Stomach smooth muscle (tissue), 2 donors: ENCODE results near the gene HSFX2.
A peak's percentile ranks its signal among the peaks of the same experiment; 100 is the strongest.
"Not testable (repeated sequence)": the region's sequence is repeated elsewhere in the genome, so short reads cannot be mapped to it uniquely, and the experiment has no call there.

Experiments
- H3K27ac ChIP-seq: one replicate; pipeline ENCODE4 v1.7.0; 2013; ENCODE audit warnings: mild to moderate bottlenecking, low read length, inconsistent platforms
- H3K27me3 ChIP-seq, 2 donors: one replicate each; pipeline ENCODE4 v1.7.0; 2013; ENCODE audit warnings: low read length in 2 of 2; ENCODE audit not compliant: insufficient read depth in 2 of 2, control insufficient read depth in 1 of 2
- H3K36me3 ChIP-seq, 2 donors: one replicate each; pipeline ENCODE4 v1.7.0; 2013; ENCODE audit warnings: low read length in 2 of 2; ENCODE audit not compliant: control insufficient read depth in 2 of 2, insufficient read depth in 2 of 2
- H3K4me1 ChIP-seq: one replicate; pipeline ENCODE4 v1.7.0; 2013; ENCODE audit warnings: low read length; ENCODE audit not compliant: control insufficient read depth, insufficient read depth
- H3K4me3 ChIP-seq, 2 donors: one replicate each; pipeline ENCODE4 v1.7.0; 2013; ENCODE audit warnings: low read length in 2 of 2
- H3K9ac ChIP-seq, 2 donors: one replicate each; pipeline ENCODE4 v1.7.0; 2013; ENCODE audit warnings: low read length in 2 of 2, mild to moderate bottlenecking in 1 of 2
- H3K9me3 ChIP-seq, 2 donors: one replicate each; pipeline ENCODE4 v1.7.0; 2013; ENCODE audit warnings: low read length in 2 of 2; ENCODE audit not compliant: control insufficient read depth in 2 of 2
- donor health status: healthy.
- donor health status: Pancreatic carcinoma.

HSFX2 gene, protein sequence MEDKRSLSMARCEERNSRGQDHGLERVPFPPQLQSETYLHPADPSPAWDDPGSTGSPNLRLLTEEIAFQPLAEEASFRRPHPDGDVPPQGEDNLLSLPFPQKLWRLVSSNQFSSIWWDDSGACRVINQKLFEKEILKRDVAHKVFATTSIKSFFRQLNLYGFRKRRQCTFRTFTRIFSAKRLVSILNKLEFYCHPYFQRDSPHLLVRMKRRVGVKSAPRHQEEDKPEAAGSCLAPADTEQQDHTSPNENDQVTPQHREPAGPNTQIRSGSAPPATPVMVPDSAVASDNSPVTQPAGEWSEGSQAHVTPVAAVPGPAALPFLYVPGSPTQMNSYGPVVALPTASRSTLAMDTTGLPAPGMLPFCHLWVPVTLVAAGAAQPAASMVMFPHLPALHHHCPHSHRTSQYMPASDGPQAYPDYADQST

DNA sequence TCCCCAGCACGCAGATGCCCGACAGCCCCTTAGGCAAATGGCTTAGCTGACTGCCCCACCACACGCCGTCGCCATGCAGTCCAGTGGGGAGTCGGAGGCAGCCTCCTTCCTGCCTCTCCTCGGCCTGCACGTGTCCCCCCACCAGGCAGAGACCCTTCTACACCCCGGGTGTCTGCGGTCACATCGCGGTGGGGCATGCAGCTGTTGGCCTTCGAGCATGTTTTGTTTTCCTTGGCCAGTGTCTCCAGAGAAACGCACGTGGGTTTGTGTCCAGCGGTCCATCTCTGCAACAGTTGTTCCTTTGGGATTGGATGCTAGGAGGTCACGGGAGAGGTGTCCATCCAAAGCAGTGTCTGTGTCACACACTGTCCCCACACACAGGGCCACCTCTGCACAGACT is at the start of gene HSFX2:
Gene HSFX2, minus strand, starts transcription at position 101 of the 400 bp plus-strand sequence. CDS start 614 bp downstream, outside the sequence.
- not testable (repeated sequence) for H3K36me3 ChIP-seq, H3K9me3 ChIP-seq, H3K4me1 ChIP-seq, H3K27ac ChIP-seq, H3K27me3 ChIP-seq, H3K9ac ChIP-seq, H3K4me3 ChIP-seq

DNA sequence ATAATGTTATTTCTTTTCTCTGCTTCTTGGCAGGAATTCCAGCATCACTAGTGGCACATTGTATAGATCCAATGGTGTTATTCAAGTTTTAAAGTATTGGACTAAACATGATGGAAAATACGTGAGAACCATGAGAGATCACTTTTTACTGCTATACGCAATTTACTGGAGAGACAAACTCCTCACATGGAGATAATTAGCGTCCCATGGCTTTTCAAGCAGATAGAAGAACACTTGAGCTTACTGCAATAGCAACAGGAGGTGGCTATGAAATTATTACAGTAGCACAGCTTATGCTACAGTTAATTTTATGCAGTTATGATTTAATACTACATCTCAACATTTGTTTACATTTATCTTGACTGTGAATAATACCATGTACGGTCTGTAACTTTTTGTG is 48.4 kb upstream of the HSFX2 start:
- H3K27ac ChIP-seq: no peak overlapping the region
- H3K4me3 ChIP-seq: no peak overlapping the region
- H3K27me3 ChIP-seq: no peaks in the 10 kb centered on the region
- no peak overlapping the region for H3K9ac ChIP-seq
- H3K4me1 ChIP-seq: no peaks in the 10 kb centered on the region
- H3K36me3 ChIP-seq: no peaks in the 10 kb centered on the region
- peaks cover 0 to 2% of the 10 kb centered on the region in 2 donors for H3K9me3 ChIP-seq

DNA sequence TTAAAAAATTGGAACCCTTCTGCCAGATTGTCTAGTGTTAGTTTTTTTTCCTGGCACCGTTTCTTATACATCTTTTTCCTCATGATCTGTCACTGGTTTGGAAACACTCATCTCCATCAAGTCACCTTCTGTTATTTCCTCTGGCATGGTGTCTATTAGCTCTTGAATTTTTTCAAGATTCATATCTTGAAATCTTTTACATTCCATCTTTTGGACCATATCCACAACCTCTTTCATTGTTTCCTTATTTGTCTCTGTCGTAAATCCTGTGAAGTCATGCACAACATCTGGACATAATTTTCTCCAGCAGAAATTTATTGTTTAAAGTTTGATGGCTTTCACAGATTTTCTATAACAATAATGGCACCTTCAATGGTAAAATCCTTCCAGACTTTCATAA is 46.7 kb upstream of the HSFX2 start:
- Histone ChIP-seq H3K36me3 (no peaks in the 10 kb centered on the region), H3K27ac (no peak overlapping the region), H3K4me3 (no peak overlapping the region)

DNA sequence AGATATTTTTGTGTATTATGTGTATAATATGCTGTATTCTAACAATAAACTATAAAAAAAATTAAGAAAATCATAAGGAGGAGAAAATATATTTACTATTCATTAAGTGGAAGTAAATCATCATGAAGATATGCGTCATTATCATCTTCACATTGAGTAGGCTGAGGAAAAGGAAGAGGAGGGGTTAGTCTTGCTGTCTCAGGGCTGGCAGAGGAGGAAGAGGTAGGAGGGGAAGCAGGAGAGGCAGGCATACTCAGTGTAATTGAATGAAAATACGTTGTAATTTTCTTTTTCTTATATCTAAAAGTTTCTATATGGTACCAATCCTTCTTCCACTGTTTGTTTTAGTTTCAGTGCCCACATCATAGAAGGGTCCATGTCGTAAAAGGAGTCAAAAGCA is 46.3 kb upstream of the HSFX2 start:
- no peaks in the 10 kb centered on the region for H3K4me1 ChIP-seq
- H3K9ac ChIP-seq: no peak overlapping the region
- H3K27me3 ChIP-seq: no peaks in the 10 kb centered on the region
- no peak overlapping the region for H3K4me3 ChIP-seq
- no peak overlapping the region for H3K27ac ChIP-seq
- H3K36me3 ChIP-seq: no peaks in the 10 kb centered on the region
- peaks cover 0 to 2% of the 10 kb centered on the region in 2 donors for H3K9me3 ChIP-seq

More for the DNA sequence above, 46.7 kb upstream of the HSFX2 start:
- Histone ChIP-seq H3K4me1 (no peaks in the 10 kb centered on the region), H3K9me3 (peaks cover 0 to 2% of the 10 kb centered on the region in 2 donors), H3K9ac (no peak overlapping the region), H3K27me3 (no peaks in the 10 kb centered on the region)

DNA sequence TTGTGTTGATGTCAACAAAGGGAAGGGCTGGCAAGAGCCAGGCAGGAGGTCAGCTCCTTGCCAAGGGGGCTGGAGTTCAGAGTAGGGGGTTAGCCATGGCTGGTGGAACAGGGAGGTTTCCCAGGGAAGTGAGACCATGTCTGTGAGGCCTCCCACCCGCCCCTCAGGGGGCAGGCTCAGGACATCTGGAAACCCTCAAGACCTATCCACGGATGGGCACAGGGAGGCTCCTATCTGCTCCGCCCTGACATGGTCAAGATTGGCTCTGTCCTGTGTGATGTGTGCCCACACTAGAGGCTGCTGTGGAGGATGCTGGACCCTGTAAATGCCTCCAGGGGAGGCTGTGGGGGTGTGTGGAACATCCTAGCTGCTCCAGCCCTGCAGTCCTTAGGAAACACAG is 44.5 kb upstream of the HSFX2 start:
- no peaks in the 10 kb centered on the region for H3K36me3 ChIP-seq
- H3K27me3 ChIP-seq: peaks cover 0 to 4% of the 10 kb centered on the region in 2 donors
- no peak overlapping the region for H3K4me3 ChIP-seq
- H3K27ac ChIP-seq: no peak overlapping the region
- H3K4me1 ChIP-seq: no peaks in the 10 kb centered on the region
- H3K9me3 ChIP-seq: peaks cover 0 to 2% of the 10 kb centered on the region in 2 donors
- H3K9ac ChIP-seq: no peak overlapping the region

DNA sequence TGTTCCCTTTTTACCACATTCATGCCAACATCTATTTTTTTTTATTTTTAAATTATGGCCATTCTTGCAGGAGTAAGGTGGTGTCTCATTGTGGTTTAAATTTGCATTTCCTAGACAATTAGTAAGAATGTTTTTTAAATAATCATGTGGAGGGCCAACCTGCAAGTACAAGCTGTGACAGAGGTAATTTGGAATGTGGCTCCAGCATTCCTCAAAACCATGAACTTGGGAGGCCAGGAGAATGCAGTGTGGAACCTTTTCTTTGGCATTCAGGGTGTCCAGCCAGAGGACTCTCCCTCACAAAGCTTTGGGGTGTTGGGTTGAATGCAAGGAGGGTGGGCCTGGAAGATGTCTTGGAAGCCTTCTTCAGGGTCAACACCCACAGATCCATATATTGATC is 43.7 kb upstream of the HSFX2 start:
- Histone ChIP-seq H3K36me3 (no peaks in the 10 kb centered on the region), H3K9me3 (peaks cover 0 to 2% of the 10 kb centered on the region in 2 donors), H3K4me1 (no peaks in the 10 kb centered on the region), H3K27ac (no peak overlapping the region), H3K9ac (no peak overlapping the region), H3K27me3 (peaks cover 0 to 4% of the 10 kb centered on the region in 2 donors), H3K4me3 (no peak overlapping the region)

DNA sequence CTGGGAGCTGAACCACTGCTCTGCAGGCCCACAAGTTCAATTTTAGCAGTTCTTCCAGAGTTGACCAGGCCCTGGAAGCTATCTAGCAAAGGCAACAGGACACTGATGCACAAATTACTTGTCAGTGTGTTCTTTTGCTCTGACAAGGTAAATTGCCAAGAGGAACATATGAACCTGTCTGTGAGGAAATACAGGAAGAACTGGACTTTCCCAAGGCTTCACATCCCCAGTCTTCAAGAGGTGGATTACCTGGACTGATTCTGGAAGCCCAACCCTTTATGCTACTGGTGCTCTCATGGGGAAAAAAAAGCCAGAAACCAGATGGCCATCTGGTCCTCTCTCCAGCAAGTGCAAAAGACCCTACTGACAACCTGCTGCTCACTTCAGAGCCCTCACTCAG is 38.4 kb upstream of the HSFX2 start:
- H3K36me3 ChIP-seq: no peaks in the 10 kb centered on the region
- H3K9me3 ChIP-seq: no peaks in the 10 kb centered on the region
- no peak overlapping the region for H3K27ac ChIP-seq
- peaks cover 5% of the 10 kb centered on the region for H3K4me1 ChIP-seq
- H3K27me3 ChIP-seq: peaks cover 0 to 4% of the 10 kb centered on the region in 2 donors
- H3K4me3 ChIP-seq: no peak overlapping the region
- no peak overlapping the region for H3K9ac ChIP-seq

DNA sequence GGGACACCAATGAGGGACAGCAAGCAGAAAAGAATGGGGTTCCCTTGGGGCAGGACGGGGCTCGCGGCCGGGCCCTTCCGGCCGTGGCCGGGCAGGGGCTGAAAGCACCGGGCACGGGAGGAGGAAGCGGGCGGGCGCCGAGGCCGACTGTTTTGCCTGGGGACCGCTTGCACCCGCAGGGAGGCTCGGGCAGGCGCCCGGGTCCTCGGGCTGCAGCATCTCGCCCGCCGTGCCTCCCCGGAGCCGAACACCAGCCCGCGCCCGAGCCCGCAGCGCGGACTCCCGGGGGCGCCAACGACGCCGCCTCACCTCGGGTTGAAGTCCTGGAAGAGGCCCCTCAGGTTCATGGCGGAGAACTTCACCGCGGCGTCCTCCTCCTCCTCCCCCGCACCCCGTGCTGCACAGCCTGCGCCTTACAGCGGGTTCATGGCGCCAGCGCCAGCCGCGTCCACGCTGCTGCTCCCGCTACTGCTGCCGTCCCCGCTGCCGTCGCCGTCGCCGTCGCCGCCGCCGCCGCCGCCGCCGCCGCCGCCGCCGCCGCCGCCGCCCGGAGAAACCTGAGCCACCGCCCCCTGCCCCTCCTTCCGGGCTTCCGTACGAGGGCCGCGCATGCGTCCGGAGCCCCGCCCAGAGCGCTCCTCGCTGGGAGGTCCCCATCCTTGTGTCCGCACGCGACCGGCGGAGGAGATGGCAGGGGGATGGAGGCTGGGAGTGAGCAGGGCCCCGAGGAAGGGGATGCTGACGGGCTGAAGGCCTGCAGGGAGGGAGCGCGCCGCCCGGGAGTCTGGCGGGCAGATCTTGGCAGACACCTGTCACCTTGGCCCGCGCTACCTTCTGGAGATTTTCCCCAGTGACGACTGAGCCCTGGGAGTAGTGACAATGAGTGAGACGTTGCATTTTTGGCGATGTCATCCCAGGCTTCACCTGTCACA is 36.4 kb upstream of the HSFX2 start, which contains the start of gene TMEM185A:
Gene TMEM185A, minus strand, starts transcription at position 559 of the 932 bp plus-strand sequence. Its CDS starts 212 bp downstream, at position 347.
- Histone ChIP-seq H3K4me1 (peaks cover 8% of the 10 kb centered on the region), H3K9ac (peak within 1 kb of the TSS; percentile 62 to 64), H3K4me3 (peak within 1 kb of the TSS; percentile 73 to 77), H3K9me3 (no peaks in the 10 kb centered on the region), H3K27me3 (peaks cover 0 to 4% of the 10 kb centered on the region in 2 donors), H3K36me3 (no peaks in the 10 kb centered on the region), H3K27ac (peak within 1 kb of the TSS; percentile 31)

DNA sequence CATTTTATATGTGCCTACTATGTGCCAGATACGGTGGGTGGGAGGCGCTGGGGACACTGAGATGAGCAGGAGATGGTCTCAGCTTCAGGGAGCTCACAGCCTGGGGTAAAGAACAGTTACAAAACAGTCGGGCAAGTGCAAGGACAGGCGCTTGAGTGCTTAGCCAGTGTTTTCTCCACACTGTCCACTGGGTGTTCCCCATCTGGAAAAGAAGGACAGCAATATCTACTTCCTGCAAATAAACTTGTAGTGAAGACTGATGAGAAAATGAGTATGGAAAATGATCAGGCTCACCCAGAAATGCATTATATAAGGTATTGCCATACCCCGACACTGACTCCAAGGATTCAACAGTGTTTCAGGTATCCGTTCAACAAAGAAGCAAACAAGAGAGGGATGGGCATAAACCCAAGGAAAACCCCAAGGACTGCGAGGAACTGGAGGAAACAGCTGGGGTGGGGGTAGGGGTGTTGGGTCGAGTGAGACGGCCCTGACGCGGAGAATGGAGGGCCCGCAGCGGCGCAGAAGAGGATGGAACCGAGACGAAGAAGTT is 35.6 kb upstream of the HSFX2 start:
- Histone ChIP-seq H3K9me3 (no peaks in the 10 kb centered on the region), H3K4me3 (peak overlapping the region; percentile 59 to 77), H3K4me1 (peaks cover 8% of the 10 kb centered on the region), H3K27me3 (peaks cover 0 to 1% of the 10 kb centered on the region in 2 donors), H3K36me3 (no peaks in the 10 kb centered on the region), H3K27ac (peak overlapping the region; percentile 31), H3K9ac (peak overlapping the region; percentile 62 to 64)

DNA sequence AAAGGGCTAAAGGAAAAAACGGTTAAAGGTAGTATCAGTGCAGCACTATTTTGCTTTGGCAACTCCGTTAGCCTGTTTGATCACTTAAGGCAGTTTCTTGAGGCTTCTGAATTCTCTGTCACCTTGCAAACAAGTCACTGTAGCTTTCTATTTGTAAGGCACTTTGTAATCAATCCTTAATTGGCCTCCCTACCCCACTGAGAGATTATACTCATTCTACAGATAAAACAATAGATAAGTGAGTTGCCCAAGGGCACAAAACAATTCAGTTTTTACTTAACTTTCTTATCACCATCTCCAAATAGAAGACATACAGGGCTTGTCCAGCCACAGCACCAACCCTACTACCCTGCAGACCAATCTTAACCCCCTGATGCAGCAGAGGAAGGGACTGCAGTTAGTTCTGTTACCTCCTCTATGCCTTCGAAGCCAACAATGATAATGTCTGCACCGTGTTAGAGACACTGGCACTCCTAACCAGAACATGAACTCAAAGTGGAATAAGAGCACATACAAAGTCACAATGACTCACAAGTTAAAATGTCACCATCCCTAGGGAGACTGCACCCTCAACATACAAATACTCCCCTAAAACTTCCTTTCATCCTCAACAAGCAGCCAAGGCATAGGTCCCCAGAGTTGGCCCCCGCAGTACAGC is 34.7 kb upstream of the HSFX2 start:
- H3K9ac ChIP-seq: no peak overlapping the region

More for the DNA sequence above, 34.7 kb upstream of the HSFX2 start:
- H3K36me3 ChIP-seq: no peaks in the 10 kb centered on the region
- peak overlapping the region; percentile 59 to 77 for H3K4me3 ChIP-seq
- no peak overlapping the region for H3K27ac ChIP-seq
- H3K4me1 ChIP-seq: peaks cover 8% of the 10 kb centered on the region
- no peaks in the 10 kb centered on the region for H3K9me3 ChIP-seq
- no peaks in the 10 kb centered on the region for H3K27me3 ChIP-seq
